Trophoblast cell (in vitro differentiated cells and primary cell): ENCODE data around the gene GPR162.

ENCODE experiments used
- DNase-seq, 2 donors: peaks; one replicate each; pipeline ENCODE4 v3.0.0-alpha.2; 2016
- H2AFZ ChIP-seq: 2 replicates; pipeline ENCODE4 v1.6.1; 2013; ENCODE audit warnings: low read length, moderate library complexity, mild to moderate bottlenecking; ENCODE audit not compliant: insufficient read depth, poor library complexity
- H2AK5ac ChIP-seq: 2 replicates; pipeline ENCODE4 v1.6.1; 2013; ENCODE audit warnings: mild to moderate bottlenecking, low read length
- H2BK120ac ChIP-seq: 2 replicates; pipeline ENCODE4 v1.6.1; 2013; ENCODE audit warnings: low read length, mild to moderate bottlenecking, moderate library complexity; ENCODE audit not compliant: insufficient read depth, poor library complexity
- H2BK12ac ChIP-seq: 2 replicates; pipeline ENCODE4 v1.6.1; 2013; ENCODE audit warnings: mild to moderate bottlenecking, low read length, moderate library complexity
- H2BK5ac ChIP-seq: 2 replicates; pipeline ENCODE4 v1.6.1; 2013; ENCODE audit warnings: low read length, low read depth, moderate library complexity, mild to moderate bottlenecking; ENCODE audit not compliant: poor library complexity
- H3K14ac ChIP-seq: 2 replicates; pipeline ENCODE4 v1.6.1; 2013; ENCODE audit warnings: mild to moderate bottlenecking, low read length
- H3K18ac ChIP-seq: 2 replicates; pipeline ENCODE4 v1.6.1; 2013; ENCODE audit warnings: mild to moderate bottlenecking, low read length
- H3K23ac ChIP-seq: 2 replicates; pipeline ENCODE4 v1.6.1; 2013; ENCODE audit warnings: low read length
- H3K27ac ChIP-seq: 2 replicates; pipeline ENCODE4 v1.5.1; 2013; ENCODE audit warnings: low read depth, mild to moderate bottlenecking, inconsistent platforms, low read length, moderate library complexity
- H3K27me3 ChIP-seq: 2 replicates; pipeline ENCODE4 v1.6.1; 2013; ENCODE audit warnings: inconsistent platforms, mild to moderate bottlenecking, low read length, moderate library complexity; ENCODE audit not compliant: insufficient read depth
- H3K36me3 ChIP-seq, 2 experiments: 1 replicate in 1 of 2; 2 replicates in 1 of 2; pipeline ENCODE4 v1.6.1; 2013; ENCODE audit warnings: low read length in 2 of 2, mild to moderate bottlenecking in 2 of 2, moderate library complexity in 1 of 2; ENCODE audit not compliant: insufficient read depth in 2 of 2, control insufficient read depth in 1 of 2
- H3K4ac ChIP-seq: 2 replicates; pipeline ENCODE4 v1.6.1; 2013; ENCODE audit warnings: low read depth, mild to moderate bottlenecking, low read length, moderate library complexity
- H3K4me1 ChIP-seq, 2 experiments: 1 replicate in 1 of 2; 2 replicates in 1 of 2; pipeline ENCODE4 v1.6.1; 2013; ENCODE audit warnings: low read length in 2 of 2, mild to moderate bottlenecking in 2 of 2, moderate library complexity in 1 of 2; ENCODE audit not compliant: insufficient read depth in 2 of 2, control insufficient read depth in 1 of 2
- H3K4me2 ChIP-seq: 2 replicates; pipeline ENCODE4 v1.6.1; 2013; ENCODE audit warnings: inconsistent platforms, mild to moderate bottlenecking, low read length, moderate library complexity
- H3K4me3 ChIP-seq: 2 replicates; pipeline ENCODE4 v1.5.1; 2013; ENCODE audit warnings: mild to moderate bottlenecking, low read depth, low read length, inconsistent platforms
- H3K79me1 ChIP-seq: one replicate; pipeline ENCODE4 v1.6.1; 2013; ENCODE audit warnings: low read length
- H3K79me2 ChIP-seq: 2 replicates; pipeline ENCODE4 v1.6.1; 2013; ENCODE audit warnings: low read length, mild to moderate bottlenecking; ENCODE audit not compliant: control insufficient read depth, insufficient read depth, poor library complexity
- H3K9ac ChIP-seq: 2 replicates; pipeline ENCODE4 v1.6.1; 2013; ENCODE audit warnings: mild to moderate bottlenecking, low read length
- H3K9me3 ChIP-seq: 2 replicates; pipeline ENCODE4 v1.6.1; 2013; ENCODE audit warnings: low read depth, mild to moderate bottlenecking, control low read depth, inconsistent platforms, low read length; ENCODE audit not compliant: insufficient read depth
- H4K12ac ChIP-seq: 2 replicates; pipeline ENCODE4 v1.6.1; 2013; ENCODE audit warnings: low read depth, mild to moderate bottlenecking, low read length, moderate library complexity
- H4K8ac ChIP-seq: 2 replicates; pipeline ENCODE4 v1.6.1; 2013; ENCODE audit warnings: low read depth, mild to moderate bottlenecking, low read length, moderate library complexity
- H4K91ac ChIP-seq: one replicate; pipeline ENCODE4 v1.6.1; 2013; ENCODE audit warnings: low read depth, mild to moderate bottlenecking, low read length, moderate library complexity
- WGBS: extraction: QIAGEN DNeasy Blood & Tissue Kit; methylation state at CpG from one replicate; pipeline ENCODE4 v1.1.7; 2013; ENCODE audit warnings: missing lambda C conversion rate; ENCODE audit not compliant: insufficient read length, insufficient coverage; ENCODE audit errors: extremely low coverage; 5-methylcytosine and 5-hydroxymethylcytosine counted together

GPR162 gene

DNA sequence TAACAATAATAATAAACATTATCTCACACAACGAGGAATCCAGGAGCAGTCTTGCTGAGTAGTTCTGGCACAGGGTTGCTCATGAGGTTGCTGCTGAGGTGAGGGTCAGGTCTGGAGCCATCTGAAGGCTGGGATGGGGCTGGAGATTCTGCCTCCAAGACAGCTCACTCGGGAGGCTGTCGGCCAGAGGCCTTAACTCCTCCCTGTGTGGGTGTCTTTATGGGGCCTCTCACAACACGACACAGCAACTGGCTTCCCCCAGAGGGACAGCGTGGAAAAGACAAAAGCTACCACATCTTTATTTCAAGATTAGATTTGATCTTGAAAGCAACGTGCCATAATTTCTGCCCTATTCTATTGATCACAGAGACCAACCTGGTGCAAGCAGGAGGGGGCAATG lies 39.5 kb upstream of the GPR162 start:
- no peak overlapping the region for H3K23ac ChIP-seq
- no peak overlapping the region for H4K12ac ChIP-seq
- no peaks in the 10 kb centered on the region for H3K9me3 ChIP-seq
- no peak overlapping the region for H2BK5ac ChIP-seq
- no peak overlapping the region for H2AFZ ChIP-seq
- H3K9ac ChIP-seq, result no peak overlapping the region
- no peak overlapping the region for H3K14ac ChIP-seq
- H3K36me3 ChIP-seq, result no peaks in the 10 kb centered on the region
- H3K4ac ChIP-seq, result no peak overlapping the region
- no peak overlapping the region for H3K18ac ChIP-seq
- H3K27ac ChIP-seq, result no peak overlapping the region
- H3K27me3 ChIP-seq, result peaks cover 3% of the 10 kb centered on the region
- no peak overlapping the region for H3K4me3 ChIP-seq
- no peak overlapping the region for H4K8ac ChIP-seq
- no peak overlapping the region for H3K4me2 ChIP-seq
- no peaks in the 10 kb centered on the region for H3K79me1 ChIP-seq
- no peak overlapping the region for H2AK5ac ChIP-seq
- peaks cover 5% of the 10 kb centered on the region in 2 experiments for H3K4me1 ChIP-seq
- no peak overlapping the region for H4K91ac ChIP-seq
- H2BK120ac ChIP-seq, result no peak overlapping the region
- no peak overlapping the region for H2BK12ac ChIP-seq
- no peaks in the 10 kb centered on the region for H3K79me2 ChIP-seq
- DNase-seq, result no peak
- no CpG with 5 or more reads among the region's 6 CpGs for WGBS

DNA sequence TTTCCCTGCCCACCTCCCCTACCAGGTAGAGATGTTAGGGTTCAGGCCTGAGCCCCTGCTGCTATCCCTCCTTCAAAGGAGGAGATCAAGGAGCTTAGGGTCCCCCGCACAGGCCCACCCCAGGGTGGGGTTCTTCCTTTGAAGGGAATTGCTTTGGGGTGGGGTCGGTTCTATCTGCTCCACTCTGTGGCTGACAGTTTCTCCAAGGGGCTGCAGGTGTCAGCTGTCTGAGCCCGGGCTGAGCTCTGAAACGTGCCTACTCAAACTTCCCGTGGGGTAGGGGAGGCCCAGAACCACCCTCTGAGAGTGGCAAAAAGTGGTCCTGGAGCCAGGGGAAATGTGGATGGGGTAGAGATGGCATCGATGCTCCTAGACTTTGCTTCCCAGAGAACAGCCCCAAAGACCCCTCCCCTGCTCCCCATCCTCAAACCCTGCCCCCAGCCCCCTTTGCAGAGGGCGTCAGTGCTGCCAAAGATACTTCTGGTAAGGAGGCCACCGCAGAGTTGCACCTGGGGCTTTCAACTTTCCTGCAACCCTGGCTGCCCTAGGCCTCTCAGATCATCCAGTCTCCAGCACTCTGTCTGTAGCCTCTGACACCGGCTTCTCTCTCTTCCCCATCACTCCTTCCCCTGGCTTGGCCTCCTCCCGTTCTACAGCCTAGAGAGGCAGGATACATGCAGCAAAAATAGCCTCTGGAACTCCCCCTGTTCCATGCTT lies 38.6 kb upstream of the GPR162 start:
- Histone ChIP-seq H2BK12ac (no peak overlapping the region), H3K18ac (no peak overlapping the region), H4K8ac (no peak overlapping the region), H2AFZ (no peak overlapping the region), H3K27me3 (no peaks in the 10 kb centered on the region), H3K27ac (no peak overlapping the region), H3K9ac (no peak overlapping the region), H3K23ac (no peak overlapping the region), H3K4me3 (no peak overlapping the region), H3K14ac (no peak overlapping the region), H3K36me3 (no peaks in the 10 kb centered on the region), H2AK5ac (no peak overlapping the region), H3K9me3 (no peaks in the 10 kb centered on the region), H2BK5ac (no peak overlapping the region), H2BK120ac (no peak overlapping the region), H3K79me2 (no peaks in the 10 kb centered on the region), H3K79me1 (no peaks in the 10 kb centered on the region), H3K4ac (no peak overlapping the region), H3K4me2 (no peak overlapping the region), H3K4me1 (peaks cover 5% of the 10 kb centered on the region in 2 experiments), H4K12ac (no peak overlapping the region), H4K91ac (no peak overlapping the region)
- no CpG with 5 or more reads among the region's 10 CpGs for WGBS
- DNase-seq, result no peak

DNA sequence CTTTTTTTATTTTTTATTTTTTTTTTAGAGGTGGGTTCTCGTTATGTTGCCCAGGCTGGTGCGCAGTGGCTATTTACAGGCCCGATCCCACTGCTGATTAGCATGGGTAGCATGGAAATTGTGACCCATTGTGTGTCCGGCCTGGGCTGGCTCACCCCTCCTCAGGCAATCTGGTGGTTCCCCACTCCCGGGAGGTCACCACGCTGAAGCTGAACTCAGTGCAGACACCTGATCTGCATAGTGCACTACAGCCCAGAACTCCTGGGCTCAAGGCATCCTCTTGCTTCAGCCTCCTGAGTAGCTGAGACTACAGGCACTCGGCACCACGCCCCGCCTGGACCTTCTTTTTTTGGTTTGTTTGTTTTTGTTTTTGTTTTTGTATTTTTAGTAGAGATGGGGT lies 37.8 kb upstream of the GPR162 start:
- no peaks in the 10 kb centered on the region for H3K79me1 ChIP-seq
- no peaks in the 10 kb centered on the region for H3K9me3 ChIP-seq
- H4K8ac ChIP-seq, result no peak overlapping the region
- no peak for DNase-seq
- H3K36me3 ChIP-seq, result no peaks in the 10 kb centered on the region
- no peak overlapping the region for H3K9ac ChIP-seq
- no peak overlapping the region for H3K14ac ChIP-seq
- no peaks in the 10 kb centered on the region for H3K79me2 ChIP-seq
- H3K18ac ChIP-seq, result no peak overlapping the region
- no peak overlapping the region for H2BK12ac ChIP-seq
- no peaks in the 10 kb centered on the region for H3K27me3 ChIP-seq
- no peak overlapping the region for H3K27ac ChIP-seq
- no peak overlapping the region for H3K4me2 ChIP-seq
- H4K91ac ChIP-seq, result no peak overlapping the region
- no peak overlapping the region for H3K4me3 ChIP-seq
- no peak overlapping the region for H2AK5ac ChIP-seq
- H3K4me1 ChIP-seq, result no peaks in the 10 kb centered on the region
- H2BK5ac ChIP-seq, result no peak overlapping the region
- no peak overlapping the region for H3K23ac ChIP-seq
- H2AFZ ChIP-seq, result no peak overlapping the region
- no peak overlapping the region for H4K12ac ChIP-seq
- no peak overlapping the region for H2BK120ac ChIP-seq
- H3K4ac ChIP-seq, result no peak overlapping the region
- no CpG with 5 or more reads among the region's 9 CpGs for WGBS

DNA sequence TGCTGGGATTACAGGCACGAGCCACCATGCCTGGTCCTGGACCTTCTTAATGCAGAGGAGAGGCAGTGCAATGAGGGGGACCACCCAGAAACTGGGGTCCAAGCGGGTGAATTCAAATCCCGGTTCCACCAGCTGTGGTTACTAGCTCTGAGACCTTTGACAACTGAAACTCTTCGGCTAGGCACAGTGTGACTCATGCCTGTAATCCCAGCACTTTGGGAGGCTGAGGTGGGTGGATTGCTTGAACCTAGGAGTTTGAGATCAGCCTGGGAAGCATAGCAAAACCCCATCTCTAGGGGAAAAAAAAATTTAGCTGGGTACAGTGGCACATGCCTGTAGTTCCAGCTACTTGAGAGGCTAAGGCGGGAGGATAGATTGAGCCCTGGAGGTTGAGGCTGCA lies 37.3 kb upstream of the GPR162 start:
- Histone ChIP-seq H4K8ac (no peak overlapping the region), H3K4ac (no peak overlapping the region), H2BK12ac (no peak overlapping the region), H2BK5ac (no peak overlapping the region), H3K4me1 (no peaks in the 10 kb centered on the region), H3K9ac (no peak overlapping the region), H3K14ac (no peak overlapping the region), H3K27ac (no peak overlapping the region), H4K91ac (no peak overlapping the region), H4K12ac (no peak overlapping the region), H3K4me3 (no peak overlapping the region), H3K79me2 (no peaks in the 10 kb centered on the region), H3K18ac (no peak overlapping the region), H3K79me1 (no peaks in the 10 kb centered on the region), H2BK120ac (no peak overlapping the region), H3K9me3 (no peaks in the 10 kb centered on the region), H3K23ac (no peak overlapping the region), H3K36me3 (no peaks in the 10 kb centered on the region), H3K27me3 (no peaks in the 10 kb centered on the region), H2AK5ac (no peak overlapping the region), H2AFZ (no peak overlapping the region), H3K4me2 (no peak overlapping the region)
- no CpG with 5 or more reads among the region's 5 CpGs for WGBS
- no peak for DNase-seq
